Gastroesophageal sphincter (tissue), 4 donors: ENCODE measurements around the gene CCSER1. TPM values are rescaled to one million over a fixed set of nuclear protein-coding genes. Genes with fewer than 3 reads are reported as not detected.
A peak's percentile ranks its signal among the peaks of the same experiment; 100 is the strongest.
"Not testable (repeated sequence)": the region's sequence is repeated elsewhere in the genome, so short reads cannot be mapped to it uniquely, and the experiment has no call there.

ENCODE experiments used
- ATAC-seq: fragments of 150-250 bp; one replicate; pipeline ENCODE4 v1.9.1; 2016; ENCODE audit warnings: mild to moderate bottlenecking, moderate library complexity
- H3K27ac ChIP-seq, 4 donors: fragments of 200-600 bp; sonication (generic) in 3 of 4; 1 replicate in 3 of 4; 2 replicates in 1 of 4; pipeline ENCODE4 v1.5.1; 2016 to 2019
- H3K27me3 ChIP-seq: fragments of 200-600 bp; sonication (generic); one replicate; pipeline ENCODE4 v1.5.1; 2019
- H3K36me3 ChIP-seq, 2 donors: fragments of 200-600 bp; sonication (generic); one replicate each; pipeline ENCODE4 v1.5.1; 2019; ENCODE audit warnings: control low read depth in 1 of 2
- H3K4me1 ChIP-seq, 3 donors: fragments of 200-600 bp; sonication (generic); 1 replicate in 2 of 3; 2 replicates in 1 of 3; pipeline ENCODE4 v1.5.1; 2016 to 2019; ENCODE audit warnings: control low read depth in 2 of 3
- H3K4me3 ChIP-seq, 2 donors: fragments of 200-600 bp; sonication (generic); one replicate each; pipeline ENCODE4 v1.5.1; 2019; ENCODE audit warnings: mild to moderate bottlenecking in 1 of 2, moderate library complexity in 1 of 2
- H3K9me3 ChIP-seq, 3 donors: fragments of 200-600 bp; sonication (generic); one replicate each; pipeline ENCODE4 v1.5.1; 2017 to 2019; ENCODE audit warnings: control low read depth in 2 of 3
- CTCF ChIP-seq, 4 experiments: fragments of 200-600 bp in 2 of 4; fragments of 450-650 bp in 2 of 4; sonication (generic) in 1 of 4; IDR thresholded peaks; one replicate each; pipeline ENCODE4 v1.5.1; 2017 to 2019; ENCODE audit warnings: antibody characterized with exemption in 4 of 4, mild to moderate bottlenecking in 2 of 4, moderate library complexity in 2 of 4
- EP300 ChIP-seq: sonication (generic); formaldehyde crosslinking; IDR thresholded peaks from one replicate; pipeline ENCODE4 v1.6.1; 2017; ENCODE audit warnings: antibody characterized with exemption, mild to moderate bottlenecking
- POLR2A ChIP-seq, 2 donors: fragments of 450-650 bp; IDR thresholded peaks; one replicate each; pipeline ENCODE4 v1.6.1; 2017; ENCODE audit warnings: antibody characterized with exemption in 2 of 2, mild to moderate bottlenecking in 2 of 2, moderate library complexity in 1 of 2
- POLR2AphosphoS5 ChIP-seq: sonication (generic); formaldehyde crosslinking; IDR thresholded peaks from one replicate; pipeline ENCODE4 v1.6.1; 2017; ENCODE audit warnings: antibody characterized with exemption
- WGBS, 2 donors: methylation state at CpG; one replicate each; pipeline ENCODE4 v1.1.5; 2018; ENCODE audit warnings: low coverage in 1 of 2; 5-methylcytosine and 5-hydroxymethylcytosine counted together
- total RNA-seq, 4 donors: library from RNA; depleted of rRNA; stranded (reverse); fragments of >200 nt; gene quantifications; one replicate each; pipeline ENCODE4 v1.1.0, GENCODE V29; 2016

CCSER1 gene
- total RNA-seq, 4 donors from 2014 or later = 2.4 to 9.3 (median 4.6) TPM

GRCh38 chr4:91170768-91171167 is 1043.6 kb downstream of the CCSER1 start:
- Histone ChIP-seq H3K27ac (no peak overlapping the region), H3K9me3 (peaks cover 0 to under 1% (median 0%) of the 10 kb centered on the region in 3 donors), H3K27me3 (no peaks in the 10 kb centered on the region), H3K4me1 (no peaks in the 10 kb centered on the region), H3K4me3 (no peak overlapping the region), H3K36me3 (no peaks in the 10 kb centered on the region)
- TF ChIP-seq POLR2AphosphoS5 (no peak), CTCF (IDR thresholded peaks at IDR 0.05) (no peak), POLR2A (IDR thresholded peaks at IDR 0.05) (no peak), EP300 (no peak)
- no peak for ATAC-seq

GRCh38 chr4:91171217-91171616 is 1044.0 kb downstream of the CCSER1 start:
- H3K9me3 ChIP-seq = no peaks in the 10 kb centered on the region
- no peaks in the 10 kb centered on the region for H3K36me3 ChIP-seq
- TF ChIP-seq POLR2A (IDR thresholded peaks at IDR 0.05) (no peak), CTCF (IDR thresholded peaks at IDR 0.05) (no peak), EP300 (no peak), POLR2AphosphoS5 (no peak)
- no peaks in the 10 kb centered on the region for H3K4me1 ChIP-seq
- no peaks in the 10 kb centered on the region for H3K27me3 ChIP-seq
- no peak for ATAC-seq
- H3K4me3 ChIP-seq = no peak overlapping the region
- H3K27ac ChIP-seq = no peak overlapping the region
- WGBS, 2 donors = 28 to 33% methylated on average over 1 of the region's 1 CpG

GRCh38 chr4:91185061-91185460 is 1057.9 kb downstream of the CCSER1 start:
- WGBS, 2 donors = 87 to 100% methylated on average over 1 of the region's 1 CpG
- H3K27ac ChIP-seq, ATAC-seq: not testable (repeated sequence)

GRCh38 chr4:91198951-91199350 is 1071.8 kb downstream of the CCSER1 start:
- no peaks in the 10 kb centered on the region for H3K27me3 ChIP-seq
- no peak for ATAC-seq
- TF ChIP-seq CTCF (IDR thresholded peaks at IDR 0.05) (no peak), POLR2A (IDR thresholded peaks at IDR 0.05) (no peak), EP300 (no peak), POLR2AphosphoS5 (no peak)
- H3K4me1 ChIP-seq = no peaks in the 10 kb centered on the region
- WGBS, 2 donors = 70 to 83% methylated on average over 4 of the region's 4 CpGs
- no peaks in the 10 kb centered on the region for H3K9me3 ChIP-seq
- no peaks in the 10 kb centered on the region for H3K36me3 ChIP-seq
- peak overlapping the region in 1 of 2 donors; percentile 7 for H3K4me3 ChIP-seq
- no peak overlapping the region for H3K27ac ChIP-seq

More at GRCh38 chr4:91185061-91185460, 1057.9 kb downstream of the CCSER1 start:
- H3K4me1 ChIP-seq, H3K36me3 ChIP-seq, H3K27me3 ChIP-seq, H3K4me3 ChIP-seq: not testable (repeated sequence)
- H3K9me3 ChIP-seq = peaks cover 0 to 13% (median 0%) of the 10 kb centered on the region in 3 donors

DNA sequence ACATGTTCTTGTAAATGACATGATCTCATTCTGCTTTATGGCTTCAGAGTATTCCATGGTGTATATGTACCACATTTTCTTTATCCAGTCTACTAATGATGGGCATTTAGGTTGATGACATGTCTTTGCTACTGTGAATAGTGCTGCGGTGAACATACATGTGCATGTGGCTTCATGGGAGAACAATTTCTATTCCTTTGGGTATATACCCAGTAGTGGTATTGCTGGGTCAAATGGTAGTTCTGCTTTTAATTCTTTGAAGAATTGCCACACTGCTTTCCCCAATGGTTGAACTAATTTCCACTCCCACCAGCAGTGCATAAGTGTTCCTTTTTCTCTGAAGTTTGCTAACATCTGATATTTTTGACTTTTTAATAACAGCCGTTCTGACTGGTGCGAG is 1080.3 kb downstream of the CCSER1 start:
- no peak overlapping the region for H3K4me3 ChIP-seq
- no peak for ATAC-seq
- H3K4me1 ChIP-seq = no peaks in the 10 kb centered on the region
- no peaks in the 10 kb centered on the region for H3K9me3 ChIP-seq
- no peak overlapping the region for H3K27ac ChIP-seq
- TF ChIP-seq EP300 (no peak), POLR2AphosphoS5 (no peak), POLR2A (IDR thresholded peaks at IDR 0.05) (no peak), CTCF (IDR thresholded peaks at IDR 0.05) (no peak)
- 89 to 97% methylated on average over 3 of the region's 3 CpGs for WGBS, 2 donors
- no peaks in the 10 kb centered on the region for H3K36me3 ChIP-seq
- H3K27me3 ChIP-seq = no peaks in the 10 kb centered on the region
